GM04504 (cell line): ENCODE measurements around the gene ZCCHC7.

Source experiments
- DNase-seq: peaks from one replicate; pipeline ENCODE4 v3.0.0-alpha.2; 2012; ENCODE audit warnings: low read depth

The ZCCHC7 gene

DNA sequence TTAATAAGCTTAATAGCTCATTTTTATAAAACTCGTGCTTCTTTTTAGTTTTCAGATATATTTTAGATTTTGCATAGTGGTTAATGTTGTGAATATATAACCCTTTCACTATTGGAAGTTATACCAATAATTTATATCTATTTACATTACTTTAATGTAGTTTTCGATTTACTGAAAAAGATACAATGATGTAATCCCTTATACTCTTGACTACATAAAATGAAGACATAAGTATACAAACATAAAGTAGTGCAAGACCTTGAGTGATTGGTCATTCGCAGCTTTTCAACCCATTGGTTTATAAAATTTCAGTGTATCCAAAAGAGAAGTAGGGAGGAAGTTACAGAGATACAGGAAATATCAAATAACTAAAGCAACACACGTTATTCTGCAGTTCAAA is 217.8 kb downstream of the ZCCHC7 start:
- DNase-seq, result no peak

GRCh38 chr9:37339923-37340322 is 219.5 kb downstream of the ZCCHC7 start:
- no peak for DNase-seq

- DNase-seq, result no peak
Measured at GRCh38 chr9:37340961-37341360, 220.6 kb downstream of the ZCCHC7 start.

- no peak for DNase-seq
Measured at GRCh38 chr9:37341704-37342103, 221.3 kb downstream of the ZCCHC7 start.

- DNase-seq, result no peak
Measured at GRCh38 chr9:37342493-37342892, 222.1 kb downstream of the ZCCHC7 start.

DNA sequence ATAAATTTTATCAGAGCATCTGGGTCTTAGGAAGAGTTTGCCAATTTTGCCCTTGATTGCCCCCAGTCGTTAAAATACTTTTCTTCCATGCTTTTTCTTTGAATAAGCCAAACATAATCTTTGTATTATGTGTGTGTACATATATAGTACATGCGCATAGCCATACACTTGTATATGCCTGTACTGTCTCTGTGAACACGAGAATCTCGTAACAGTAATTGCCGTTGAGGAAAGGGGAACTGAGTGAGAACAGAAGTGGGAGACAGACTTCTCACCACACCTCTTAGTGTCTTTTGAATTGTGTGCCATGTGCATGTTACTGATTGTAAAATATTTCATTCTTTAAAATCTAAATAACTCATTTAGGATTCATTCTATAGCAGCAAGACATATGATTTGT is 222.5 kb downstream of the ZCCHC7 start:
- DNase-seq, result no peak

DNA sequence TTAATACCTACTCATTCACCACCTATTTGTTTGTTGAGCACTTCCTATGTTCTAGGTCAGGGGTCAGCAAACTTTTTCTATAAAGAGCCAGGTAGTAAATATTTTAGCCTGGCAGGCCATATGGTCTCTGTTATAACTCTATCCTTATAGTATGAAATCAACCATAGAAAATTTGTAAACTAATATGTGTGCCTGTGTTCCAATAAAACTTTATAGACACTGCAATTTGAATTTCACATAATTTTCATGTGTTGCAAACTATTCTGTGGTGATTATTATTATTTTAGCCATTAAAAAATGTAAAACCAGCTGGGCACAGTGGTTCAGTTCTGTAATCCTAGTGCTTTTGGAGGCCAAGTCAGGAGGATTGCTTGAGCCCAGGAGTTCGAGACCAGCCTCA is 223.3 kb downstream of the ZCCHC7 start:
- no peak for DNase-seq

DNA sequence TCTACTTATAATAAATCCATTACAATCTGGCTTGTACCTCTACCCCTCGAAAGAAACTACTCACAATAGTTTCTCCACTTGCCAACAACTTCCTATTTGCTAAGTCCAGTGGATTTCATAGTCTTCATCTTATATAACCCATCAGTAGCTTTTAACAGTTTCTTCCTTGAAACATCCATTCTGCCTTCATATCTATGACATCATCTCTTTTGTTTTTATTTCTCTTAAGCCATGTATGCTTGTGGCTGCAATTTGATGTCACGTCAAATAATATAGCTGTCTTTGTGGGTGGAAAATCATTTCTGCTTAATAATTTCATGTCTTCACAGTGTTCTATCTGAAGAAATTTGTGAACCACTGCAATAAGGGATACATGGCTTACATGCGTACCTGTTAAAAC is 224.7 kb downstream of the ZCCHC7 start:
- no peak for DNase-seq

- DNase-seq, result no peak
Measured at GRCh38 chr9:37348917-37349316, 228.5 kb downstream of the ZCCHC7 start.

DNA sequence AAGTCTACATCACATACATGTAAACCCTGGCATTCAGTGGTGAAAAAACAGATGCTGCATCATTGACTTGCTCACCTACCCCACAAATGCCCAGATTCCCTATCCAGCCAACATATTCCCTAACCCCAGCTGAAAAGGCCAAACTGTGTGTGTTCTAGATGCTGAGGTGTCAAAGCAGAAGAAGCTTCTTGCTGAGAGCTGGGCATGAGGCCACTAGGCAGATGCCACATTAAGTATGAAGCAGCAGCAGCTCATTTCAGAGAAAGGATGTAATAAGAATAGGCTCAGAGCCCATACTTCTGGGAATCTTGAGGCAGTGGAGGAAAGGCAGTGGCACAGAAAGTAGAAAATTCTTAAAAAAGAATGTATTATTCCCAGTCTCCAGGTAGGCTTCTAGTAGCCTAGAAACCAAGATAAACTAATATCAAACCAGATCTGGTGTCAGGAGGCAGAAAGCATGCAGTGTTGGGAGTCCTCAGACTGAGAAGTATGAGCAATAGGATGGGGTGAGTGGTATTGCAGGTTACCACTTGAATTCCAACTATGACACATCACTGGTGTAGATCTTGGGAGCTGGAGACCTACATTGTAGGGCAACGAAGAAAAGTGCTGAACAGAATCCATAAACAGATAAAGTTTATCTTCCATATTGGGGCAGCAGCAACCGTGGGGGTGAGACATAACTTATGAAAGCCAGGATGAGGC is 230.3 kb downstream of the ZCCHC7 start:
- DNase-seq, result no peak

DNA sequence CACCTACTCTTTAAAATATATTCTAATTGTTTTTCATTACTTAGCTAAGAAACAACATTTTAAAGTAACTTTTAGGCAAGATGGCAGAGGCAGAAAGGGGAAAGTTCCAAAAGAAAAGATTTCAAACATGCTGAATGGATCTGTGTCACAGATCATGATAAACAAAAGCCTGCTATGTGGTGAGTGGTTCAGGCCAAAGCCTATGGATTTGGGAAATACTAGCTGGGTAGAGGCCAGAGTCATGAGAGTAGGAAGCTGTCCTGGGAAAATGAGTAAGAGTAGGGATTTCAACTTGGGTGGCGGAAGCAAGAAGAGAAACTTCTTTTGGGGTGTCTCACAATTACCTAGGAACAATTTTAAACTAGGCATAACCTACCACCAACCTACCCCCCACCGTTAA is 233.4 kb downstream of the ZCCHC7 start:
- no peak for DNase-seq

GRCh38 chr9:37362430-37362829 is 242.1 kb downstream of the ZCCHC7 start:
- DNase-seq, result no peak

- no peak for DNase-seq
Measured at GRCh38 chr9:37363124-37363523, 242.8 kb downstream of the ZCCHC7 start.

DNA sequence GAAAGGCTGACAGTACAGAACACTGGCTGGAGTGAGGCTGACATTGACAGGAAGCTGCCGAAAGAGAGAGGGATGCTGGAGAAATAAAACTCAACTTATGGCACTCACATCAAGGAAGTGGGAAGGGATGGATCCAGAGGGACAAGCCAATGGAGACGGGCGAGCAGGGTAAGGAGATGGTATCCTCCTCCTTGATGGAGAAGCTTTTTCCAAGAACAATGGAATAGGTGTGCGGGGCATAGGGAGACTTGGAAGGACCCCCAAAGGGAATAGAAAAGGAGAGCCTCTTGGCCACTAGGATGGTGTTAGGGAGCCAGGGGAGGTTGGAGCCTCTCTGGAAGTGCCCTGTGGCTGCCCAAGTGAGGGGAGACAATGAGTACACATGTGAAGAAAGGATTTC is 243.8 kb downstream of the ZCCHC7 start:
- DNase-seq, result no peak

- no peak for DNase-seq
Measured at GRCh38 chr9:37364751-37365360, 244.5 kb downstream of the ZCCHC7 start.

DNA sequence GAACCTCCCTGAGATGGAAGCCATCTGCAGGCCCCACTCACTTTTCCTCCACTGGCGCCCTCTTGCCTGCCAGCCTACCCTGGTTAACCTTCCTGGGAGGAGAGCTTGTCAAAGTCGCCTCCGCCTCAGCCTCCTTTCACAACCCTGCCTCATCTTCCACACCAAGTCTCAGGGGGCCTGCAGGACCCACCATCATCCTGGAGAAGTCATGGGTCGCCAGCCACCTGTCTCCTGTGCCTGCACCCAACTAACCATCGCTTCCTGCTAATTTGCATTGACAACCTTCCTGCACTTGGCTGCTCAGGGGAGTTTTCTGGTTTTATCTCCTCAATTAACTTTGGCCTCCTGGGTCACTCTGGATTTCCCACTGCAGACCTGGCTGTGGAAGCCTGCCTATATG is 249.3 kb downstream of the ZCCHC7 start:
- DNase-seq, result no peak

GRCh38 chr9:37370282-37370681 is 249.9 kb downstream of the ZCCHC7 start:
- no peak for DNase-seq

DNA sequence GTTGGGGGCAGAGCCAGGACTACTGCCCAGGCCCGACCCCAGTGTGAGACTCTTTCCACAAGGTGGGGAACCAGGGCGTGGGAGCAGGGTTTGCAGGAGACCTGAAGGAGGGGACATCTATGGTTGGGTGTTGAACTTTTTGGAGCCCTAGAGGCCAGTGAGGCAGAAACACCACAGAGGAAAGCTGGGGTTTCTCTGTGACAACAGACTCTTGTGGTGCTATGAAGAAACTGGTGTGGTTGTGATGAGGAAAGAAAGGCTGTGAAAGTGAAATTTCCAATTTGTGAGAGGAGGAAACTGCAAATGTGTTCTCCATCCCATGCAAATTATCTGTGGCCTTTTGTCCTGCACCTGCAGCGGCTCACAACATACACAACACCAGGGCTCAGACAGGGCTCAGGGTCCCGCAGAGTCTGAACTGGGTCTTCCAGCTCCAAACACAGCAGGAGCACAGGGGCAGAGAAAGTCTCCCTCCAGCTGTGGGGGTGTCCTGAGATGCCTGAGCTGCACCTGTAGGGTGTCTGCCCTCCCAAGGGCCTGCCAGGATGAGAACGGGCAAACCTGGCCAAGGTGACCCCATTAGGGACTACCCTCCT is 250.7 kb downstream of the ZCCHC7 start:
- no peak for DNase-seq

DNA sequence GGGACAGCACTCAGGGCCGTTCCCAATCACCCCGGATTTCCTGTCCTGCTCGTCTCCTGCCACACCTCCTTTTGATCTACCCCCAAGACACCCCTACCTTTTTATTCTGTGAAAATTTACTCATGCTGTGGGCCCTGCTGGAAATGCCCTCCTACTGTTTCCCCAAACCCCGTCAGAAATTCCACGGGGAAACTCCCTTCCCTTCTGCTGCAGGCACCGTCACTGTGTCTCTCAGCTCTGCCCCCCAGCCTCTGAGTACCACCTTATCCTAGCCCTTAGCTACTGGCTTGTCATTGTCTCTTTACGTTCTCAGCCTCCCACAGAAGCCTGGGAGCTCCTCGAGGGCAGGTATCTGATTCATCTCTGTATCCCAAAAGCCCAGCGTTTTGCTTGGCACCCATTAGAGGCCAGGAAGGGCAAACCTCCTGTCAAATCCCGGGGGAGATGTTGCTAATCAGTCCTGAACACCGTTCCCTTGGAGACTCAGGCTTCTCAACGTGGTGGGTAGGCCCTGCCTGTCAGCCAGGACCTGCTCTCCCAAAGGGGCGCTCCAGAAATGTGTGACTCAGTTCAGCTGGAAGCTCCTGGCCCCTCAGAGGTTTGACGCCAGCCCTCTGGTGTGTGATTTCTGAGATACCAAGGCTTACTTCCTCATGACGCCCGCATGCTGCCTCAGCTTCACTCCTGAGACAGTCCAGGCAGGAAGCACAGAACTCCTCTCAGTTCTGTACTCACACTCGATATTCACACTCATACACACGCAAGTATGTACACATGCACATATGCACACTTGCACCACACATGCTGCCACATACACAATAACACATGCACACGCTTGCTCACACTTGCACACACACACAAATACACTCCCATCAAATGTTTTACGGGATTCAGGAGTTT is 251.4 kb downstream of the ZCCHC7 start:
- no peak for DNase-seq

GRCh38 chr9:37372839-37373238 is 252.5 kb downstream of the ZCCHC7 start:
- DNase-seq, result no peak

DNA sequence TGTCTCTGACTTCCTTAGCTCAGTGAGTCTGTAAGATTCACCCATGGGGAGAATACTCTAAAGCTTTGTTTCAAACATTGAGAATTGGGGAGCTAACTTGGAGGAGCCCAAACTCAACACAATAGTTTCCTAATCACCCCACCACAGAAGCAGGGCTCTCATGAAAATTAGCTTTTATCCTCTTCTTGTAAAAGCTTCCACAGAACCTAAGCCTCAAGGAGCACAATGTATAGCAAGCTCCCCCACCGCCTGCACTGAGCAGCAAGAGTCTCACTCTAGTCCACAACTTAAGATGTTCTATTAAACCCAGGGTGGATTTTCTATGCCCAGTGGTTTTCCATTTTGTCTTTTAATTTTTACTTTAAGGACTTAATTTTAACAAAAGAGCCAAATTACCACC is 253.2 kb downstream of the ZCCHC7 start:
- no peak for DNase-seq

- DNase-seq, result no peak
Measured at GRCh38 chr9:37374892-37375291, 254.5 kb downstream of the ZCCHC7 start.
